Measurements from ENCODE around the gene PHTF1.
"Not testable (repeated sequence)": the region's sequence is repeated elsewhere in the genome, so short reads cannot be mapped to it uniquely, and the experiment has no call there.

GRCh38 chr1:113717506-113717905 is 41.8 kb downstream of the PHTF1 start:
- TF ChIP-seq, protein P1, sequence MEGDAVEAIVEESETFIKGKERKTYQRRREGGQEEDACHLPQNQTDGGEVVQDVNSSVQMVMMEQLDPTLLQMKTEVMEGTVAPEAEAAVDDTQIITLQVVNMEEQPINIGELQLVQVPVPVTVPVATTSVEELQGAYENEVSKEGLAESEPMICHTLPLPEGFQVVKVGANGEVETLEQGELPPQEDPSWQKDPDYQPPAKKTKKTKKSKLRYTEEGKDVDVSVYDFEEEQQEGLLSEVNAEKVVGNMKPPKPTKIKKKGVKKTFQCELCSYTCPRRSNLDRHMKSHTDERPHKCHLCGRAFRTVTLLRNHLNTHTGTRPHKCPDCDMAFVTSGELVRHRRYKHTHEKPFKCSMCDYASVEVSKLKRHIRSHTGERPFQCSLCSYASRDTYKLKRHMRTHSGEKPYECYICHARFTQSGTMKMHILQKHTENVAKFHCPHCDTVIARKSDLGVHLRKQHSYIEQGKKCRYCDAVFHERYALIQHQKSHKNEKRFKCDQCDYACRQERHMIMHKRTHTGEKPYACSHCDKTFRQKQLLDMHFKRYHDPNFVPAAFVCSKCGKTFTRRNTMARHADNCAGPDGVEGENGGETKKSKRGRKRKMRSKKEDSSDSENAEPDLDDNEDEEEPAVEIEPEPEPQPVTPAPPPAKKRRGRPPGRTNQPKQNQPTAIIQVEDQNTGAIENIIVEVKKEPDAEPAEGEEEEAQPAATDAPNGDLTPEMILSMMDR (IDR thresholded peaks at IDR 0.05; ENCODE audit: poor library complexity, severe bottlenecking): not testable (repeated sequence)
- not testable (repeated sequence) for TF ChIP-seq EZH2 (IDR thresholded peaks at IDR 0.05; ENCODE audit: borderline replicate concordance, insufficient read depth, low read length, poor library complexity, severe bottlenecking); RAD21 (conservative IDR thresholded peaks at IDR 0.05); TAF1 (IDR thresholded peaks at IDR 0.05; ENCODE audit: low read depth)

Measured in neural cell (in vitro differentiated cells).